Neural crest cell (in vitro differentiated cells): ENCODE results near the gene ZNF57. TPM values are rescaled to one million over a fixed set of nuclear protein-coding genes. Genes with fewer than 3 reads are reported as not detected.
"Not testable (repeated sequence)": the region's sequence is repeated elsewhere in the genome, so short reads cannot be mapped to it uniquely, and the experiment has no call there.

Experiments
- DNase-seq: peaks from one replicate; pipeline ENCODE4 v3.0.0; 2021; ENCODE audit warnings: low read depth, mixed read lengths, low spot score
- H3K27ac Mint-ChIP-seq: one replicate; pipeline ENCODE4 v1.8.0; 2021; ENCODE audit warnings: mild to moderate bottlenecking, mixed read lengths; ENCODE audit not compliant: unreplicated experiment
- H3K27me3 Mint-ChIP-seq: 2 replicates; pipeline ENCODE4 v1.8.0; 2021; ENCODE audit warnings: low read depth, mild to moderate bottlenecking, mixed read lengths
- H3K36me3 Mint-ChIP-seq: 2 replicates; pipeline ENCODE4 v1.8.0; 2021; ENCODE audit warnings: low read depth, mild to moderate bottlenecking, mixed read lengths
- H3K4me1 Mint-ChIP-seq: 2 replicates; pipeline ENCODE4 v1.8.0; 2021; ENCODE audit warnings: mixed read lengths
- H3K4me3 Mint-ChIP-seq: one replicate; pipeline ENCODE4 v1.8.0; 2021; ENCODE audit warnings: mild to moderate bottlenecking, mixed read lengths
- H3K9me3 Mint-ChIP-seq: 2 replicates; pipeline ENCODE4 v1.8.0; 2021; ENCODE audit warnings: mixed read lengths
- CTCF ChIP-seq: fragments of 200-600 bp; sonication (generic); conservative IDR thresholded peaks from 2 replicates; pipeline ENCODE4 v1.5.0; 2021; ENCODE audit warnings: antibody characterized with exemption, mild to moderate bottlenecking
- total RNA-seq: library from RNA; stranded (reverse); gene quantifications from 2 replicates; pipeline ENCODE4 v1.2.1, GENCODE V29; 2021

ZNF57 gene
- total RNA-seq, 1 donor from 2014 or later = 4.2 TPM

- no peak overlapping the region for H3K4me3 Mint-ChIP-seq
- no peaks in the 10 kb centered on the region for H3K36me3 Mint-ChIP-seq
- H3K27ac Mint-ChIP-seq = no peak overlapping the region
- TF ChIP-seq CTCF = no peak
- no peaks in the 10 kb centered on the region for H3K9me3 Mint-ChIP-seq
- H3K4me1 Mint-ChIP-seq = peaks cover 21% of the 10 kb centered on the region
- peaks cover 18% of the 10 kb centered on the region for H3K27me3 Mint-ChIP-seq
- no peak for DNase-seq
Measured at GRCh38 chr19:2952953-2953481, 52.3 kb downstream of the ZNF57 start.

GRCh38 chr19:2957160-2957559, 56.4 kb downstream of the ZNF57 start:
- H3K9me3 Mint-ChIP-seq = no peaks in the 10 kb centered on the region

GRCh38 chr19:2960120-2960519, 59.4 kb downstream of the ZNF57 start:
- Mint-ChIP-seq H3K36me3 (no peaks in the 10 kb centered on the region), H3K27ac (no peak overlapping the region), H3K9me3 (no peaks in the 10 kb centered on the region), H3K4me3 (no peak overlapping the region), H3K27me3 (peaks cover 39% of the 10 kb centered on the region), H3K4me1 (peaks cover 5% of the 10 kb centered on the region)
- no peak for TF ChIP-seq CTCF
- no peak for DNase-seq

More at GRCh38 chr19:2957160-2957559, 56.4 kb downstream of the ZNF57 start:
- Mint-ChIP-seq H3K36me3 (no peaks in the 10 kb centered on the region), H3K27me3 (peaks cover 38% of the 10 kb centered on the region), H3K4me1 (peaks cover 4% of the 10 kb centered on the region), H3K4me3 (no peak overlapping the region), H3K27ac (no peak overlapping the region)
- no peak for DNase-seq
- TF ChIP-seq CTCF = no peak

GRCh38 chr19:2962018-2962670, 61.4 kb downstream of the ZNF57 start:
- Mint-ChIP-seq H3K27me3 (peaks cover 34% of the 10 kb centered on the region), H3K36me3 (no peaks in the 10 kb centered on the region), H3K9me3 (no peaks in the 10 kb centered on the region), H3K4me3 (no peak overlapping the region), H3K27ac (no peak overlapping the region), H3K4me1 (peaks cover 5% of the 10 kb centered on the region)
- DNase-seq = peak; percentile 67
- peak; percentile 95 for TF ChIP-seq CTCF

GRCh38 chr19:2963122-2963521, 62.4 kb downstream of the ZNF57 start:
- peaks cover 36% of the 10 kb centered on the region for H3K27me3 Mint-ChIP-seq
- H3K36me3 Mint-ChIP-seq = no peaks in the 10 kb centered on the region
- DNase-seq = no peak
- H3K9me3 Mint-ChIP-seq = no peaks in the 10 kb centered on the region
- H3K4me3 Mint-ChIP-seq = no peak overlapping the region
- H3K4me1 Mint-ChIP-seq = peaks cover 5% of the 10 kb centered on the region
- TF ChIP-seq CTCF = no peak
- H3K27ac Mint-ChIP-seq = no peak overlapping the region

- not testable (repeated sequence) for H3K36me3 Mint-ChIP-seq, DNase-seq, H3K27ac Mint-ChIP-seq, H3K9me3 Mint-ChIP-seq, H3K4me1 Mint-ChIP-seq, H3K4me3 Mint-ChIP-seq
- peaks cover 38% of the 10 kb centered on the region for H3K27me3 Mint-ChIP-seq
Measured at GRCh38 chr19:2963631-2964030, 62.9 kb downstream of the ZNF57 start.
